ENCODE measurements around the gene FGF14.

FGF14 gene

DNA sequence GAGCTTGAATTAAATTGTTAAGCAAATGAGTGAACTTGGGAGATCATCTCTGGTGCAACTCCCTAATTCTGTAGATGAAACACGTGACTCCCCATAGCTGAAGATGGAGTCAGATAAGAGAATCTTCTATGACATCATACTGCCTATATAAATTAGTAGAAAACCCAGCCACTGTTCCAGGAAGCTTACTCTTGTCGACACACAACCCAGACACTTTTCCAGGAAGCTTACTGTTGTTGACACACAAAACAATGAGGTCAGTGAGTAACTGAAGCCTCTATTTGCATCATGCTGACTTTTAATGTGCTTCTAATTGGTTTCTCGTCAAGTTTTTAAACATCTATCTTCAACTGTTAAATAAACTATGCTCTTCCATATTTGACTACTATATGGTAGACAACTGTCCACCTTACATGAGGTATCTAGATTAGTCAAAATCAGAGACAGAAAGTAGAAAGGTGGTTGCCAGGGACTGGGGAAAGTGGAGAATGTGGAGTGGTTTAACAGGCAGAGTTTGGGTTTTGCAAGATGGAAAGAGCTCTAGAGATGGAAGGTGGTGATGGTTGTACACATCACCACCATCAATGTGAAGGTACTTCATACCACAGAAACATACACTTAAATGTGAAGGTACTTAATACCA, 168.2 kb downstream of the FGF14 start:
- in situ Hi-C loops (cut with MboI; ENCODE audit: low pct_unique_long_range_greater_than_20kb, low sequenced_read_pairs, unreplicated experiment), result no loop called here
- TF ChIP-seq, protein P1, sequence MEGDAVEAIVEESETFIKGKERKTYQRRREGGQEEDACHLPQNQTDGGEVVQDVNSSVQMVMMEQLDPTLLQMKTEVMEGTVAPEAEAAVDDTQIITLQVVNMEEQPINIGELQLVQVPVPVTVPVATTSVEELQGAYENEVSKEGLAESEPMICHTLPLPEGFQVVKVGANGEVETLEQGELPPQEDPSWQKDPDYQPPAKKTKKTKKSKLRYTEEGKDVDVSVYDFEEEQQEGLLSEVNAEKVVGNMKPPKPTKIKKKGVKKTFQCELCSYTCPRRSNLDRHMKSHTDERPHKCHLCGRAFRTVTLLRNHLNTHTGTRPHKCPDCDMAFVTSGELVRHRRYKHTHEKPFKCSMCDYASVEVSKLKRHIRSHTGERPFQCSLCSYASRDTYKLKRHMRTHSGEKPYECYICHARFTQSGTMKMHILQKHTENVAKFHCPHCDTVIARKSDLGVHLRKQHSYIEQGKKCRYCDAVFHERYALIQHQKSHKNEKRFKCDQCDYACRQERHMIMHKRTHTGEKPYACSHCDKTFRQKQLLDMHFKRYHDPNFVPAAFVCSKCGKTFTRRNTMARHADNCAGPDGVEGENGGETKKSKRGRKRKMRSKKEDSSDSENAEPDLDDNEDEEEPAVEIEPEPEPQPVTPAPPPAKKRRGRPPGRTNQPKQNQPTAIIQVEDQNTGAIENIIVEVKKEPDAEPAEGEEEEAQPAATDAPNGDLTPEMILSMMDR (IDR thresholded peaks at IDR 0.05; ENCODE audit: extremely low read depth, insufficient read depth, missing control alignments), result no peak
- DNase-seq (ENCODE audit: low spot score), result no peak

- in situ Hi-C loops (cut with MboI; ENCODE audit: low pct_unique_long_range_greater_than_20kb, low sequenced_read_pairs, unreplicated experiment), result no loop called here
- TF ChIP-seq, protein P1 (IDR thresholded peaks at IDR 0.05; ENCODE audit: extremely low read depth, insufficient read depth, missing control alignments), result no peak
- DNase-seq (ENCODE audit: low spot score), result no peak
Observed at GRCh38 chr13:102231479-102231878, 170.4 kb downstream of the FGF14 start.

DNA sequence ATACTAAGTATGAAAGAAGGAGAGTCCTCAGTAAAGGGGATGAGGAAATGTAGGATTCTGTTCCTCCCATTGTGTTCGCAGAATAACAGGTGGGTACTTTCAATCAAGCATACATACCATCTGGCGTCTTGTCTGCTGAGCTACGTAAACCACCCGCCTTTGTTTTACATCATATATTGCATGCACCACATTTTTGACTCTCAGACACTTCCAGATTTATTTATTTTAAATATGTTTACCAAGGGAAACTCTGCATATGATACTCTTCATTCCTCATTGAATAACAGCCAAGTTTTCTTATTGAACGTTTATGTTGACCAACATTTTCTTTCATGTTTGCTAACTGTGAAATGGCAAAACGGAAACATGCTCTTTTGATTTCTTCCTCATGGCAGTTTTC, 174.1 kb downstream of the FGF14 start:
- DNase-seq (ENCODE audit: low spot score), result no peak
- in situ Hi-C loops (cut with MboI; ENCODE audit: low pct_unique_long_range_greater_than_20kb, low sequenced_read_pairs, unreplicated experiment), result no loop called here
- TF ChIP-seq, protein P1 (IDR thresholded peaks at IDR 0.05; ENCODE audit: extremely low read depth, insufficient read depth, missing control alignments), result no peak

DNA sequence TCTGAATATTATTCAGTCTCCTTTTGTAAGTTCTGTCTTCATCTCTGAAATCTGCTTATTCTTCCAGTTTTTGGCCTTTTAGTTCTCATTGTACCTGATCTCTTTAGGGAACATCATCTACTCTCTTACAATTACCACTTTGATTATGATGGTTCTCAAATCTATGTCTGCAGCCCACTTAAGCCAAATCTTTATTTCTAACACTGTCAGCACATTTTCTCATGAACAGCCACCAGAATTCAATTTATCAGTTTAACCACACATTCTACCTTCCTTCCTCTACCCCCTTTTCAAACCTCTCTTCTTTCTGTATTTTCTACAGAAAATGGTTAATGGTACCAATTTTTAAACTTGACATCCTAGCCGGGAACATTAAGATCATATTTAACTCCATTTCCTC, 175.3 kb downstream of the FGF14 start:
- TF ChIP-seq, protein P1 (IDR thresholded peaks at IDR 0.05; ENCODE audit: extremely low read depth, insufficient read depth, missing control alignments), result no peak
- in situ Hi-C loops (cut with MboI; ENCODE audit: low pct_unique_long_range_greater_than_20kb, low sequenced_read_pairs, unreplicated experiment), result no loop called here

GRCh38 chr13:102225892-102226291, 176.0 kb downstream of the FGF14 start:
- no peak for DNase-seq (ENCODE audit: low spot score)
- in situ Hi-C loops (cut with MboI; ENCODE audit: low pct_unique_long_range_greater_than_20kb, low sequenced_read_pairs, unreplicated experiment), result no loop called here
- TF ChIP-seq, protein P1 (IDR thresholded peaks at IDR 0.05; ENCODE audit: extremely low read depth, insufficient read depth, missing control alignments), result no peak

More for the DNA sequence above, 175.3 kb downstream of the FGF14 start:
- no peak for DNase-seq (ENCODE audit: low spot score)

- in situ Hi-C loops (cut with MboI; ENCODE audit: low pct_unique_long_range_greater_than_20kb, low sequenced_read_pairs, unreplicated experiment), result no loop called here
- TF ChIP-seq, protein P1 (IDR thresholded peaks at IDR 0.05; ENCODE audit: extremely low read depth, insufficient read depth, missing control alignments), result no peak
- DNase-seq (ENCODE audit: low spot score), result no peak
Observed at GRCh38 chr13:102220681-102221228, 181.1 kb downstream of the FGF14 start.

Measured in GM13977 (cell line).